Natural killer cell treated with Interleukin-12 subunit alpha and Interleukin-12 subunit beta and Interleukin-15 and Interleukin-18, amount 100 ng/mL, for 72 hours (primary cell): ENCODE measurements around the gene LIX1. TPM values are rescaled to one million over a fixed set of nuclear protein-coding genes. Genes with fewer than 3 reads are reported as not detected.
"Not testable (repeated sequence)": the region's sequence is repeated elsewhere in the genome, so short reads cannot be mapped to it uniquely, and the experiment has no call there.

Experiments
- ATAC-seq, 2 donors: fragments of 150-1000 bp; cut with Tn5 transposase in 1 of 2; sonication (Bioruptor Pico), chemical (Tn5 transposase) in 1 of 2; 2 replicates each; pipeline ENCODE4 v1.10.0; 2021
- DNase-seq: peaks from one replicate; pipeline ENCODE4 v3.0.0; 2022; ENCODE audit warnings: low spot score
- H3K27ac Mint-ChIP-seq, 2 donors: 1 replicate in 1 of 2; 2 replicates in 1 of 2; pipeline ENCODE4 v1.8.0; 2022; ENCODE audit warnings: mixed read lengths in 2 of 2, mild to moderate bottlenecking in 1 of 2, moderate library complexity in 1 of 2
- H3K27me3 Mint-ChIP-seq, 2 donors: 1 replicate in 1 of 2; 2 replicates in 1 of 2; pipeline ENCODE4 v1.8.0; 2022; ENCODE audit warnings: mixed read lengths in 2 of 2
- H3K36me3 Mint-ChIP-seq: one replicate; pipeline ENCODE4 v1.8.0; 2022; ENCODE audit warnings: mixed read lengths
- H3K4me1 Mint-ChIP-seq, 2 donors: 1 replicate in 1 of 2; 2 replicates in 1 of 2; pipeline ENCODE4 v1.8.0; 2022; ENCODE audit warnings: low read depth in 2 of 2, mixed read lengths in 2 of 2, mild to moderate bottlenecking in 1 of 2
- H3K4me3 Mint-ChIP-seq: one replicate; pipeline ENCODE4 v1.8.0; 2022; ENCODE audit warnings: mixed read lengths
- H3K9me3 Mint-ChIP-seq: 2 replicates; pipeline ENCODE4 v1.8.0; 2022; ENCODE audit warnings: mixed read lengths
- total RNA-seq, 2 donors: library from RNA; stranded (reverse); gene quantifications; one replicate each; pipeline ENCODE4 v1.2.3, GENCODE V29; 2022

The LIX1 gene
- total RNA-seq, 2 donors from 2014 or later = not detected

DNA sequence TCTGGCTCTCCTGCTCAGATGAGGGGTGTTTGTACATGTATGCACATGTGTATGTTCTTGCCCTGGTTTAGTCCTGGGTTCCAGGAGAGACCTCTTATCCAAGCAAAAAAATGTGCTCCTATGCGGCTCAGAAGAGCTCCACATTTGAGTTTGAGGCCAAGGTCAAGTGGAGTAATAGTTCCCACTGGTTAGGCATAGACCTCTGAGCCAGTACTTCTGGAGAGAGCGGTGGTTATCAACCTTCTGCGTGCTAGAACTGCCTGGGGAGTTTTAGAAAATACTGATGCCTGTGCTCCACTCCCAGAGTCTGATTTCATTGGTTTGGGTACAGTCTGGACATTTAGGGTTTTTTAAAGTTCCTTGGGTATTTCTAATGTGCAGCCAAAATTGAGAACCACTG, 51.5 kb downstream of the LIX1 start:
- H3K4me1 Mint-ChIP-seq = peaks cover 10 to 15% of the 10 kb centered on the region in 2 donors
- H3K36me3 Mint-ChIP-seq = no peaks in the 10 kb centered on the region
- H3K27ac Mint-ChIP-seq = no peak overlapping the region
- H3K27me3 Mint-ChIP-seq = peaks cover 7 to 8% of the 10 kb centered on the region in 2 donors
- no peak for ATAC-seq
- DNase-seq = no peak
- H3K4me3 Mint-ChIP-seq = no peak overlapping the region
- no peaks in the 10 kb centered on the region for H3K9me3 Mint-ChIP-seq

GRCh38 chr5:97089149-97089801, 53.1 kb downstream of the LIX1 start:
- no peak overlapping the region for H3K27ac Mint-ChIP-seq
- no peaks in the 10 kb centered on the region for H3K4me1 Mint-ChIP-seq
- DNase-seq = no peak
- H3K36me3 Mint-ChIP-seq = no peaks in the 10 kb centered on the region
- no peak overlapping the region for H3K4me3 Mint-ChIP-seq
- ATAC-seq = peak in 1 of 2 donors; percentile 45
- peaks cover 3% of the 10 kb centered on the region for H3K9me3 Mint-ChIP-seq
- H3K27me3 Mint-ChIP-seq = peaks cover 7 to 8% of the 10 kb centered on the region in 2 donors

GRCh38 chr5:97088774-97089148, 53.6 kb downstream of the LIX1 start:
- DNase-seq (no peak), ATAC-seq (no peak)
- Mint-ChIP-seq H3K27me3 (peaks cover 7 to 8% of the 10 kb centered on the region in 2 donors), H3K9me3 (peaks cover 3% of the 10 kb centered on the region), H3K27ac (no peak overlapping the region), H3K36me3 (no peaks in the 10 kb centered on the region), H3K4me1 (no peaks in the 10 kb centered on the region), H3K4me3 (no peak overlapping the region)

DNA sequence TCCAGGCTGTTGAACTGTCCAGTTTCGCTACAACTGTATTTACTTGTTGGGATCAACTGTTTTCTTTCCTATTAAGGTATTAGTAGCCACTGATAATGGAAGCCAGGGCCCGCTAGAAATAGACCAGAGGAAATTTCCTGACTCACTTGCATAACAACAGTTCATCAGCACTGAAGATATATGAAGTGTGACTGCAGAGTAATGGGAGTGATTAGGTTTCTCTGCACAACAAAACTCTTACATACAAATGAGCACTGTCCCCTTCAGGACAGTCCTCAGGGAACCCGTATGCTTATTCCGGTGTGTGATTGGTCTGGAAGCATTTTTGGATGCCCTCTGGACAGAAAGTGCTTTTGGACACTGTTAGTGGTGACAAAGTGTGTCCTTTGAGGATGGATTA, 55.3 kb downstream of the LIX1 start:
- H3K36me3 Mint-ChIP-seq = no peaks in the 10 kb centered on the region
- H3K27ac Mint-ChIP-seq = no peak overlapping the region
- H3K9me3 Mint-ChIP-seq = peaks cover 3% of the 10 kb centered on the region
- no peak for DNase-seq
- H3K4me3 Mint-ChIP-seq = no peak overlapping the region
- ATAC-seq = no peak
- peaks cover 7 to 8% of the 10 kb centered on the region in 2 donors for H3K27me3 Mint-ChIP-seq
- peaks cover 3% of the 10 kb centered on the region in 2 donors for H3K4me1 Mint-ChIP-seq

GRCh38 chr5:97085459-97086181, 56.8 kb downstream of the LIX1 start:
- H3K27me3 Mint-ChIP-seq = peaks cover 3 to 4% of the 10 kb centered on the region in 2 donors
- H3K4me3 Mint-ChIP-seq = no peak overlapping the region
- H3K27ac Mint-ChIP-seq = no peak overlapping the region
- DNase-seq = no peak
- peaks cover 8% of the 10 kb centered on the region in 2 donors for H3K4me1 Mint-ChIP-seq
- ATAC-seq = no peak
- H3K36me3 Mint-ChIP-seq = no peaks in the 10 kb centered on the region
- peaks cover 3% of the 10 kb centered on the region for H3K9me3 Mint-ChIP-seq

DNA sequence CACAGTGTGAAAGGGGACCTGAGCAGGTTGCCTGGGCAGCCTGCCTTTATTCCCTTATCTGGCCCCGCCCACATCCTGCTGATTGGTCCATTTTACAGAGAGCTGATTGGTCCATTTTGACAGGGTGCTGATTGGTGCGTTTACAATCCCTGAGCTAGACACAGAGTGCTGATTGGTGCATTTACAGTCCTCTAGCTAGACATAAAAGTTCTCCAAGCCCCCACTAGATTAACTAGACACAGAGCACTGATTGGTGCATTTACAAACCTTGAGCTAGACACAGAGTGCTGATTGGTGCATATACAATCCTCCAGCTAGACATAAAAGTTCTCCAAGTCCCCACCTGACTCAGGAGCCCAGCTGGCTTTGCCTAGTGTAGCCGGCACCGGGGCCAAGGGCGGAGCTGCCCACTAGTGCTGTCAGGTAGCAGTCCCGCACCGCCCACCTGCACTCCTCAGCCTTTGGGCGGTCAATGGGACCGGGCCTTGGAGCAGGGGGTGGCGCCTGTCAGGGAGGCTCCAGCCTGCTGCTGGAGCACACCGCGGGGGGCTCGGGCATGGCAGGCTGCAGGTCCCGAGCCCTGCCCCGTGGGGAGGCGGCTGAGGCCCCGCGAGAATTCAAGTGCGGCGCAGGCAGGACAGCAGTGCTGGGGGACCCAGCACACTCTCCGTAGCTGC, 57.5 kb downstream of the LIX1 start:
- not testable (repeated sequence) for H3K27me3 Mint-ChIP-seq, H3K27ac Mint-ChIP-seq, ATAC-seq, DNase-seq, H3K4me3 Mint-ChIP-seq, H3K4me1 Mint-ChIP-seq, H3K9me3 Mint-ChIP-seq, H3K36me3 Mint-ChIP-seq

DNA sequence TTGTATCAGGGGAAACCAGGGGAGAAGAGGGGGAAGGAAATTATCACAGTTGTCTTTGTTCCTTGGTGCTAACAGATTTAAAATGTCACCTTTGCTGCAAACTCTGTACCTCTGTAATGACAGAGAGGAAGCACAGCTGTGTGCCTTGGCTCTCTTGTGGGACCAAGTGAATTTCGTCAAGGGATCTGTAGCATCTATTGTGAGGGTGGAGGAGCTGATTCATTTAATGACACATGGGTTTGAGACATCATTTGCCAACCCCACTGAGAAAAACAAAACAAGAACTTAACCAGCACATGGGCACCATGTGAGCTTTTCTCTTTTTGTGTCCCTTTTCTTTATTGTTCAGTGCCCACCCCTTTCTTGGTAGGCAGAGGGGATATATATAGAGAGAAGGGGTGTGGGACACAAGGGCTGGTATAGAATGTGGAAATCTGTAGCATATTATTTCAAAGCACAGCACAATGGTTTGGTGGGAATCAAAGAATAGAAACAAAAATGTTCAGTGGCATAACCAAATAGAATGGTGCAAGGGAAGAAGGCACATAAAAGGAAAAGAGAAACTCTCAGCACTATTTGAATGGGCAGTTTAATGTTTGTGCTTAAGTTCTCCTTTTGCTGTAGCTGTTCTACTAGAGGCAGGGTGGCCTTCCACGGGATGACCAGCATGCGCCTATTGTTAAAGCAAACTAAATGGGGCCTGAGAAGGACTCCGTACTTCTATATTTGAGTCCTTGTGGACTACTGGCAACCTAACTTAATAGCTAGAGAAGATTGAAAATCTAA, 63.3 kb downstream of the LIX1 start:
- H3K27ac Mint-ChIP-seq = no peak overlapping the region
- no peaks in the 10 kb centered on the region for H3K36me3 Mint-ChIP-seq
- H3K4me3 Mint-ChIP-seq = no peak overlapping the region
- ATAC-seq = peak in 1 of 2 donors; percentile 49
- H3K9me3 Mint-ChIP-seq = no peaks in the 10 kb centered on the region
- peaks cover 8 to 16% of the 10 kb centered on the region in 2 donors for H3K4me1 Mint-ChIP-seq
- no peak for DNase-seq
- H3K27me3 Mint-ChIP-seq = peaks cover 0 to 6% of the 10 kb centered on the region in 2 donors

GRCh38 chr5:97077246-97077645, 65.2 kb downstream of the LIX1 start:
- ATAC-seq (no peak), DNase-seq (no peak)
- no peaks in the 10 kb centered on the region for H3K36me3 Mint-ChIP-seq
- H3K27me3 Mint-ChIP-seq = peaks cover 0 to 9% of the 10 kb centered on the region in 2 donors
- H3K9me3 Mint-ChIP-seq = no peaks in the 10 kb centered on the region
- no peak overlapping the region for H3K4me3 Mint-ChIP-seq
- H3K4me1 Mint-ChIP-seq = peaks cover 6 to 14% of the 10 kb centered on the region in 2 donors
- H3K27ac Mint-ChIP-seq = no peak overlapping the region

GRCh38 chr5:97076098-97076497, 66.3 kb downstream of the LIX1 start:
- no peak for DNase-seq
- no peak for ATAC-seq
- peaks cover 0 to 8% of the 10 kb centered on the region in 2 donors for H3K4me1 Mint-ChIP-seq
- H3K9me3 Mint-ChIP-seq = no peaks in the 10 kb centered on the region
- peaks cover 0 to 9% of the 10 kb centered on the region in 2 donors for H3K27me3 Mint-ChIP-seq
- no peaks in the 10 kb centered on the region for H3K36me3 Mint-ChIP-seq
- H3K4me3 Mint-ChIP-seq = no peak overlapping the region
- H3K27ac Mint-ChIP-seq = no peak overlapping the region

- peaks cover 0 to 8% of the 10 kb centered on the region in 2 donors for H3K4me1 Mint-ChIP-seq
- H3K4me3 Mint-ChIP-seq = no peak overlapping the region
- H3K9me3 Mint-ChIP-seq = no peaks in the 10 kb centered on the region
- H3K27ac Mint-ChIP-seq = no peak overlapping the region
- H3K36me3 Mint-ChIP-seq = no peaks in the 10 kb centered on the region
- ATAC-seq (no peak), DNase-seq (no peak)
- H3K27me3 Mint-ChIP-seq = peaks cover 0 to 9% of the 10 kb centered on the region in 2 donors
Measured at GRCh38 chr5:97075649-97076048, 66.8 kb downstream of the LIX1 start.

DNA sequence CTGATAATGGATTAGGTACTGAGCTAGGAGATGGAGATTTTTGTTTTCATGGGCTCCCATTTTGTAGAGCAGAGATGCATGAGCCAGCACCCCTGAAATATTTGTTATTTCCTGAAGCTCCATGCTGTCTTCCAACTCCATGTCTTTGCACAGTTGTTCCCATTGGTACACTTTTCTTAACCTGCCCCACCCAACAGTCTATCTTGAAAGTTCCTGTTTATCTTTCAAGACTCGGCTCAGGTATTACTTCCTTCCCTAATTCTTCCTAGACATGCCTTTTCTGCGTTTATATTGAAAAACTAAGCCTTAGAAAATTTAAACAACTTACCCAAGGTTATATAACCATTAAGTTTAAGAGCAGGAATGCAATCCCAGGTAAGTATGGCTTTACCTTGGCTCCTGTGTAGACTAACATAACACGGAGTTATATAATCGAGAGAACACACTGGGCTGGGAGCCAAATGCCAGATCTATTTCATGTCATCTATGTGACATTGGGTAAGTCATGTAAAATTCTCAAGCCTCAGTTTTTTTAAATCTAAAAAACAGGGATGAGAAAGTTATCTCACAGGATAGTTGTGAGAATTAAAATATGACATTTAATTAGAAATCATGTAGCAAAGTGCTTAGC, 67.4 kb downstream of the LIX1 start:
- Mint-ChIP-seq H3K36me3 (no peaks in the 10 kb centered on the region), H3K27ac (no peak overlapping the region), H3K4me3 (no peak overlapping the region), H3K4me1 (peaks cover 0 to 8% of the 10 kb centered on the region in 2 donors), H3K9me3 (no peaks in the 10 kb centered on the region), H3K27me3 (peaks cover 0 to 13% of the 10 kb centered on the region in 2 donors)
- DNase-seq = no peak
- no peak for ATAC-seq

DNA sequence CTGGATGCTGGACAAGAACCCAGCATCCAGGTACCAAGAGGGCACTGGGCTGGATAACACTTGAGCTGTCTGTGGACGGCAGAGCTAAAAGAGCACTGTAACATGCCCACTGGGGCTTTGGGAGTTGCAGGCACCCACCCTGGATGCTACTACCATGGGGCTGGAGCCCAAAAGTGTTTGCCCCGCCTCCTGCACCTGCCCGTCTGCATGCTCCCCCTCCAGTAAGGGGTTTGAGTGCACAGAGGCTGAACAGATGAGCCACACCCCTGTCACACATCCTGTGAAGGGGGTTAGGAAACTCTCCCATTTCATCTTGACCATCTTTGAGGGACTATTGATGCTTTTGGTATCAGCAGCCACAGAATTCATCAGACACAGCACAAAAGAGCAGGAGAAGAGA, 69.0 kb downstream of the LIX1 start:
- H3K9me3 Mint-ChIP-seq = no peaks in the 10 kb centered on the region
- no peak overlapping the region for H3K27ac Mint-ChIP-seq
- no peaks in the 10 kb centered on the region for H3K4me1 Mint-ChIP-seq
- H3K4me3 Mint-ChIP-seq = no peak overlapping the region
- ATAC-seq = no peak
- H3K27me3 Mint-ChIP-seq = peaks cover 0 to 7% of the 10 kb centered on the region in 2 donors
- DNase-seq = no peak
- H3K36me3 Mint-ChIP-seq = no peaks in the 10 kb centered on the region

- Mint-ChIP-seq H3K9me3 (no peaks in the 10 kb centered on the region), H3K4me1 (no peaks in the 10 kb centered on the region), H3K27ac (no peak overlapping the region), H3K27me3 (peaks cover 0 to 7% of the 10 kb centered on the region in 2 donors), H3K36me3 (no peaks in the 10 kb centered on the region), H3K4me3 (no peak overlapping the region)
- ATAC-seq (no peak), DNase-seq (no peak)
Measured at GRCh38 chr5:97072696-97073095, 69.7 kb downstream of the LIX1 start.
